A549 (cell line): ENCODE data around the gene UNC5C. TPM values are rescaled to one million over a fixed set of nuclear protein-coding genes. Genes with fewer than 3 reads are reported as not detected.

Experiments used
- ATAC-seq, 2 experiments: fragments of 200-7000 bp in 1 of 2; fragments of >200 bp in 1 of 2; cut with Nextera tagmentation in 1 of 2; cut with Tn5 transposase in 1 of 2; 3 replicates each; pipeline versions ENCODE4 v1.8.0 to v1.9.1; 2018 to 2020; ENCODE audit warnings: mild to moderate bottlenecking in 1 of 2, moderate library complexity in 1 of 2
- CTCF ChIA-PET: fragments of 300-600 bp; sonication (Branson Sonifier 250); formaldehyde crosslinking; extraction: SDS; loops from one replicate; lab custom pipeline; 2021; ENCODE audit warnings: antibody characterized with exemption, inconsistent platforms; lab: Yijun Ruan, JAX
- POLR2A ChIA-PET: fragments of 350-600 bp; formaldehyde crosslinking; extraction: SDS; loops from one replicate; lab custom pipeline; 2021; ENCODE audit warnings: antibody characterized with exemption, inconsistent platforms; lab: Yijun Ruan, JAX
- DNase-seq, 2 experiments: peaks; one replicate each; pipeline versions ENCODE4 v3.0.0 to v3.0.0-alpha.2; 2011 to 2016; ENCODE audit warnings: low read depth in 1 of 2, low spot score in 1 of 2
- FAIRE-seq: peaks from 2 replicates; lab custom pipeline; 2011; peaks lifted over from hg19 to GRCh38; lab: Jason Lieb, UNC
- H3K27ac ChIP-seq, 2 experiments: fragments of >200 bp; sonication (Bioruptor Twin); formaldehyde crosslinking; 3 replicates each; pipeline ENCODE4 v1.5.1; 2016 to 2017
- H3K4me1 ChIP-seq: fragments of >200 bp; sonication (Bioruptor Twin); formaldehyde crosslinking; 3 replicates; pipeline ENCODE4 v1.6.1; 2016
- H3K4me2 ChIP-seq: fragments of >200 bp; sonication (Bioruptor Twin); formaldehyde crosslinking; 3 replicates; pipeline ENCODE4 v1.6.1; 2016
- H3K4me3 ChIP-seq: fragments of >200 bp; sonication (Bioruptor Twin); formaldehyde crosslinking; 3 replicates; pipeline ENCODE4 v1.5.1; 2016
- H3K9me3 ChIP-seq: fragments of >200 bp; sonication (Bioruptor Twin); formaldehyde crosslinking; 3 replicates; pipeline ENCODE4 v1.6.1; 2016
- CEBPB ChIP-seq, 2 experiments: fragments of >200 bp in 1 of 2; sonication (Bioruptor Twin) in 1 of 2; formaldehyde crosslinking in 1 of 2; IDR thresholded peaks; 2 replicates each; pipeline ENCODE4 v1.6.1; 2012 to 2016
- CHD4 ChIP-seq: fragments of 200-600 bp; sonication (generic); IDR thresholded peaks from 2 replicates; pipeline ENCODE4 v1.6.1; 2016; ENCODE audit warnings: antibody characterized with exemption, mild to moderate bottlenecking, borderline replicate concordance
- FOSB ChIP-seq: fragments of 250-450 bp; sonication (Bioruptor Pico); IDR thresholded peaks from 2 replicates; pipeline ENCODE4 v1.5.0; 2020; ENCODE audit warnings: mild to moderate bottlenecking, moderate library complexity
- FOSL2 ChIP-seq, 2 experiments: fragments of 450-650 bp in 1 of 2; fragments of >200 bp in 1 of 2; sonication (Bioruptor Twin) in 1 of 2; formaldehyde crosslinking; IDR thresholded peaks; 2 replicates each; pipeline versions ENCODE4 v1.5.0 to v1.6.1; 2016 to 2020; ENCODE audit warnings: mild to moderate bottlenecking in 1 of 2, moderate library complexity in 1 of 2
- GATA3 ChIP-seq: IDR thresholded peaks from 2 replicates; pipeline ENCODE4 v1.6.1; 2012; ENCODE audit warnings: borderline replicate concordance
- HDAC2 ChIP-seq: fragments of 200-600 bp; sonication (generic); IDR thresholded peaks from 2 replicates; pipeline ENCODE4 v1.6.1; 2016
- HOXB13 ChIP-seq: fragments of 250-450 bp; sonication (Bioruptor Pico); IDR thresholded peaks from 2 replicates; pipeline ENCODE4 v1.5.0; 2020; ENCODE audit warnings: low read depth, mild to moderate bottlenecking, moderate library complexity
- KDM1A ChIP-seq: fragments of 200-600 bp; sonication (generic); IDR thresholded peaks from 2 replicates; pipeline ENCODE4 v1.6.1; 2016; ENCODE audit warnings: low read depth, mild to moderate bottlenecking
- MAZ ChIP-seq: fragments of 150-350 bp; IDR thresholded peaks from 2 replicates; pipeline ENCODE4 v1.6.1; 2014; ENCODE audit warnings: antibody characterized with exemption, low read depth, low read length, borderline replicate concordance
- MYC ChIP-seq: IDR thresholded peaks from 2 replicates; pipeline ENCODE4 v1.6.1; 2012; ENCODE audit warnings: mild to moderate bottlenecking, inconsistent platforms, low read length, improper control_type of control experiment, borderline replicate concordance
- NFE2L2 ChIP-seq: fragments of 150-350 bp; conservative IDR thresholded peaks from 2 replicates; pipeline ENCODE4 v1.6.1; 2014; ENCODE audit warnings: low read length
- NR3C1 ChIP-seq: fragments of >200 bp; sonication (Bioruptor Twin); formaldehyde crosslinking; IDR thresholded peaks from 3 replicates; pipeline ENCODE4 v1.6.1; 2017
- PHF8 ChIP-seq: fragments of 200-600 bp; sonication (generic); IDR thresholded peaks from 2 replicates; pipeline ENCODE4 v1.6.1; 2016; ENCODE audit warnings: low read depth, mild to moderate bottlenecking, antibody characterized with exemption, moderate library complexity, borderline replicate concordance
- POLR2A ChIP-seq: IDR thresholded peaks from 2 replicates; pipeline ENCODE4 v1.6.1; 2012; ENCODE audit warnings: mild to moderate bottlenecking, low read length
- RAD21 ChIP-seq, 2 experiments: fragments of >200 bp in 1 of 2; sonication (Bioruptor Twin) in 1 of 2; formaldehyde crosslinking in 1 of 2; IDR thresholded peaks in 1 of 2; conservative IDR thresholded peaks in 1 of 2; 2 replicates in 1 of 2; 3 replicates in 1 of 2; pipeline ENCODE4 v1.6.1; 2012 to 2018; ENCODE audit warnings: inconsistent platforms in 1 of 2
- SREBF2 ChIP-seq: fragments of 450-650 bp; IDR thresholded peaks from 2 replicates; pipeline ENCODE4 v1.6.1; 2014; ENCODE audit warnings: mild to moderate bottlenecking, moderate library complexity
- TFCP2L1 ChIP-seq: fragments of 250-450 bp; sonication (Bioruptor Pico); IDR thresholded peaks from 2 replicates; pipeline ENCODE4 v1.5.0; 2021; ENCODE audit warnings: mild to moderate bottlenecking
- WGBS: methylation state at CpG from one replicate; pipeline ENCODE4 v1.1.6; 2017; ENCODE audit errors: missing lambda C conversion rate; 5-methylcytosine and 5-hydroxymethylcytosine counted together
- polyA plus RNA-seq, 4 experiments: library from polyadenylated mRNA; depleted of rRNA in 3 of 4; stranded (reverse); fragments of >200 nt; fragmentation: RNase III in 1 of 4; extraction: RNeasy Plus Mini Kit Qiagen cat#74134 plus additional on column Dnase treatment in 1 of 4; gene quantifications; 2 replicates in 3 of 4; 3 replicates in 1 of 4; pipeline ENCODE4 v1.2.3, GENCODE V29; 2011 to 2017
- TF ChIP-seq, protein P1 (sequence below): fragments of 200-600 bp; sonication (generic); IDR thresholded peaks from 2 replicates; pipeline ENCODE4 v1.6.1; 2016; ENCODE audit warnings: antibody characterized with exemption, mild to moderate bottlenecking, moderate library complexity
- TF ChIP-seq, protein P2 (sequence below): IDR thresholded peaks from 2 replicates; pipeline ENCODE4 v1.6.1; 2012
- TF ChIP-seq, protein P3 (sequence below): fragments of 250-450 bp; sonication (Bioruptor Pico); IDR thresholded peaks from 2 replicates; pipeline ENCODE4 v1.5.0; 2020; ENCODE audit warnings: low read depth, mild to moderate bottlenecking, moderate library complexity
- TF ChIP-seq, protein P4 (sequence below): fragments of >200 bp; sonication (Bioruptor Twin); formaldehyde crosslinking; IDR thresholded peaks from 3 replicates; pipeline ENCODE4 v1.5.1; 2016
- TF ChIP-seq, protein P5 (sequence below): fragments of 150-350 bp; IDR thresholded peaks from 2 replicates; pipeline ENCODE4 v1.6.1; 2014; ENCODE audit warnings: low read depth, mild to moderate bottlenecking, low read length

Gene UNC5C
- polyA plus RNA-seq, 2 of the 4 experiments (the other 2 are of a cell fraction), result 0.13 TPM; not detected in 1

DNA sequence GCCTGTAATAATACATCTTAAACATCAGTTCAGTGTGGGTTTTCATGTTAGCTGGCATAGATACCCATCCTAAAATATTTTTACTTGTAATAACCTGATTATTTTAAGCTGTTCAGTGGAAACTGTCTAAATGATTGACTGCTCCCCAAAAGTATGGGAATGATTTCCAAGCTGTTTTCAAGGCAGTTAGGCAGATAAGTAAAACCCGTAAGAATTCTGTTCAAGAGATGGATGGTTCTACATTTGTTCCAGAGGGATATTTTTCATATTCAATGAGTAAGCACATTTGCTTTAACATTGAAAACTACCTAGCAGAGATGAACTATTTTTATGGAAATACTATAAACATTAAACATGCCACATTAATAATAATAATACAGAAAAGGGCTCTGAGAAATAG is 161.1 kb downstream of the UNC5C start:
- TF ChIP-seq FOSB (no peak), RAD21 (conservative IDR thresholded peaks at IDR 0.05 in 1 of 2, IDR thresholded peaks at IDR 0.05 in 1 of 2) (no peak), NFE2L2 (no peak), SREBF2 (no peak), GATA3 (no peak), TFCP2L1 (CRISPR knock-in tag) (no peak), FOSL2 (IDR thresholded peaks at IDR 0.05) (no peak), FOSL2 (CRISPR knock-in tag; IDR thresholded peaks at IDR 0.05) (no peak)
- TF ChIP-seq, protein P1, sequence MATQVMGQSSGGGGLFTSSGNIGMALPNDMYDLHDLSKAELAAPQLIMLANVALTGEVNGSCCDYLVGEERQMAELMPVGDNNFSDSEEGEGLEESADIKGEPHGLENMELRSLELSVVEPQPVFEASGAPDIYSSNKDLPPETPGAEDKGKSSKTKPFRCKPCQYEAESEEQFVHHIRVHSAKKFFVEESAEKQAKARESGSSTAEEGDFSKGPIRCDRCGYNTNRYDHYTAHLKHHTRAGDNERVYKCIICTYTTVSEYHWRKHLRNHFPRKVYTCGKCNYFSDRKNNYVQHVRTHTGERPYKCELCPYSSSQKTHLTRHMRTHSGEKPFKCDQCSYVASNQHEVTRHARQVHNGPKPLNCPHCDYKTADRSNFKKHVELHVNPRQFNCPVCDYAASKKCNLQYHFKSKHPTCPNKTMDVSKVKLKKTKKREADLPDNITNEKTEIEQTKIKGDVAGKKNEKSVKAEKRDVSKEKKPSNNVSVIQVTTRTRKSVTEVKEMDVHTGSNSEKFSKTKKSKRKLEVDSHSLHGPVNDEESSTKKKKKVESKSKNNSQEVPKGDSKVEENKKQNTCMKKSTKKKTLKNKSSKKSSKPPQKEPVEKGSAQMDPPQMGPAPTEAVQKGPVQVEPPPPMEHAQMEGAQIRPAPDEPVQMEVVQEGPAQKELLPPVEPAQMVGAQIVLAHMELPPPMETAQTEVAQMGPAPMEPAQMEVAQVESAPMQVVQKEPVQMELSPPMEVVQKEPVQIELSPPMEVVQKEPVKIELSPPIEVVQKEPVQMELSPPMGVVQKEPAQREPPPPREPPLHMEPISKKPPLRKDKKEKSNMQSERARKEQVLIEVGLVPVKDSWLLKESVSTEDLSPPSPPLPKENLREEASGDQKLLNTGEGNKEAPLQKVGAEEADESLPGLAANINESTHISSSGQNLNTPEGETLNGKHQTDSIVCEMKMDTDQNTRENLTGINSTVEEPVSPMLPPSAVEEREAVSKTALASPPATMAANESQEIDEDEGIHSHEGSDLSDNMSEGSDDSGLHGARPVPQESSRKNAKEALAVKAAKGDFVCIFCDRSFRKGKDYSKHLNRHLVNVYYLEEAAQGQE, result no peak
- TF ChIP-seq, protein P2, sequence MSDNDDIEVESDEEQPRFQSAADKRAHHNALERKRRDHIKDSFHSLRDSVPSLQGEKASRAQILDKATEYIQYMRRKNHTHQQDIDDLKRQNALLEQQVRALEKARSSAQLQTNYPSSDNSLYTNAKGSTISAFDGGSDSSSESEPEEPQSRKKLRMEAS, result no peak
- ATAC-seq, result no peak
- no peak for FAIRE-seq
- Histone ChIP-seq H3K9me3 (no peaks in the 10 kb centered on the region), H3K27ac (no peak overlapping the region), H3K4me2 (no peak overlapping the region), H3K4me1 (no peaks in the 10 kb centered on the region), H3K4me3 (no peak overlapping the region)
- ChIA-PET POLR2A (no interaction called here), CTCF (no interaction called here)
- 82% methylated on average over 1 of the region's 1 CpG for WGBS
- DNase-seq, result no peak

DNA sequence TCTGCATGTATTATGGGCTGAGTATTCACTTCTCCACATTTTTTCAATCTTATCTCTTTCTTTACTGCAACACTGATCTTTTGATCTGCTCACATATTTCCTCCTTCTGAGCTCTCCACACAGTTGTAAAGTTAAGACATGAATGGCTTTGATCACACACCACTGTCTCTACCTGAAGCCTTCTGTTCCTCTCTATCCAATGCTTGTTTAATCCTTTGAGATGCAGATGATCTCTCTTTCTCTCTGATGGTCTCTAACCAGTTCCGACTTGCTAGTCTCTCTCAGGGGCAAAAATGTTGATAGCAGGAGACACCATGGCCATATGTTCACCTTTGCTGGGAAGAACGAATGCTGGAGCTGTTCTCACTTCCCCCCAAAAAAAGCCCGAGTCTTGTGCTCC is 162.4 kb downstream of the UNC5C start:
- FAIRE-seq (no peak), ATAC-seq (no peak), DNase-seq (no peak)
- Histone ChIP-seq H3K27ac (no peak overlapping the region), H3K4me2 (no peak overlapping the region), H3K9me3 (no peaks in the 10 kb centered on the region), H3K4me3 (no peak overlapping the region), H3K4me1 (no peaks in the 10 kb centered on the region)
- TF ChIP-seq HOXB13 (CRISPR knock-in tag) (no peak), MYC (no peak), FOSB (no peak), MAZ (no peak), PHF8 (no peak), NR3C1 (no peak), POLR2A (no peak), HDAC2 (no peak), CHD4 (no peak), KDM1A (no peak), CEBPB (IDR thresholded peaks at IDR 0.05) (no peak)
- TF ChIP-seq, protein P3, sequence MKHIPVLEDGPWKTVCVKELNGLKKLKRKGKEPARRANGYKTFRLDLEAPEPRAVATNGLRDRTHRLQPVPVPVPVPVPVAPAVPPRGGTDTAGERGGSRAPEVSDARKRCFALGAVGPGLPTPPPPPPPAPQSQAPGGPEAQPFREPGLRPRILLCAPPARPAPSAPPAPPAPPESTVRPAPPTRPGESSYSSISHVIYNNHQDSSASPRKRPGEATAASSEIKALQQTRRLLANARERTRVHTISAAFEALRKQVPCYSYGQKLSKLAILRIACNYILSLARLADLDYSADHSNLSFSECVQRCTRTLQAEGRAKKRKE (CRISPR knock-in tag), result no peak
- TF ChIP-seq, protein P1, result no peak
- TF ChIP-seq, protein P4, sequence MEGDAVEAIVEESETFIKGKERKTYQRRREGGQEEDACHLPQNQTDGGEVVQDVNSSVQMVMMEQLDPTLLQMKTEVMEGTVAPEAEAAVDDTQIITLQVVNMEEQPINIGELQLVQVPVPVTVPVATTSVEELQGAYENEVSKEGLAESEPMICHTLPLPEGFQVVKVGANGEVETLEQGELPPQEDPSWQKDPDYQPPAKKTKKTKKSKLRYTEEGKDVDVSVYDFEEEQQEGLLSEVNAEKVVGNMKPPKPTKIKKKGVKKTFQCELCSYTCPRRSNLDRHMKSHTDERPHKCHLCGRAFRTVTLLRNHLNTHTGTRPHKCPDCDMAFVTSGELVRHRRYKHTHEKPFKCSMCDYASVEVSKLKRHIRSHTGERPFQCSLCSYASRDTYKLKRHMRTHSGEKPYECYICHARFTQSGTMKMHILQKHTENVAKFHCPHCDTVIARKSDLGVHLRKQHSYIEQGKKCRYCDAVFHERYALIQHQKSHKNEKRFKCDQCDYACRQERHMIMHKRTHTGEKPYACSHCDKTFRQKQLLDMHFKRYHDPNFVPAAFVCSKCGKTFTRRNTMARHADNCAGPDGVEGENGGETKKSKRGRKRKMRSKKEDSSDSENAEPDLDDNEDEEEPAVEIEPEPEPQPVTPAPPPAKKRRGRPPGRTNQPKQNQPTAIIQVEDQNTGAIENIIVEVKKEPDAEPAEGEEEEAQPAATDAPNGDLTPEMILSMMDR, result no peak
- TF ChIP-seq, protein P5, sequence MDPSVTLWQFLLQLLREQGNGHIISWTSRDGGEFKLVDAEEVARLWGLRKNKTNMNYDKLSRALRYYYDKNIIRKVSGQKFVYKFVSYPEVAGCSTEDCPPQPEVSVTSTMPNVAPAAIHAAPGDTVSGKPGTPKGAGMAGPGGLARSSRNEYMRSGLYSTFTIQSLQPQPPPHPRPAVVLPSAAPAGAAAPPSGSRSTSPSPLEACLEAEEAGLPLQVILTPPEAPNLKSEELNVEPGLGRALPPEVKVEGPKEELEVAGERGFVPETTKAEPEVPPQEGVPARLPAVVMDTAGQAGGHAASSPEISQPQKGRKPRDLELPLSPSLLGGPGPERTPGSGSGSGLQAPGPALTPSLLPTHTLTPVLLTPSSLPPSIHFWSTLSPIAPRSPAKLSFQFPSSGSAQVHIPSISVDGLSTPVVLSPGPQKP, result no peak
- CTCF ChIA-PET, result no interaction called here
- WGBS, result 79% methylated on average over 3 of the region's 3 CpGs
- POLR2A ChIA-PET, result no interaction called here
